Activated CD4-positive, alpha-beta memory T cell treated with anti-CD3 and anti-CD28 coated beads for 36 hours (primary cell): Measurements from ENCODE around the gene PIP5K1B. TPM values are rescaled to one million over a fixed set of nuclear protein-coding genes. Genes with fewer than 3 reads are reported as not detected.

Source experiments
- CTCF ChIA-PET: fragments of 350-600 bp; sonication (Branson Sonifier 250); formaldehyde crosslinking; loops from one replicate; lab custom pipeline; 2021; ENCODE audit warnings: antibody characterized with exemption, inconsistent platforms; lab: Charles Lee
- POLR2A ChIA-PET: fragments of 350-600 bp; sonication (Branson Sonifier 250); formaldehyde crosslinking; loops from one replicate; lab custom pipeline; 2021; ENCODE audit warnings: antibody characterized with exemption; lab: Charles Lee
- DNase-seq: peaks from one replicate; pipeline ENCODE4 v3.0.0-alpha.2; 2020
- H3K27ac Mint-ChIP-seq: one replicate; pipeline ENCODE4 v1.8.0; 2021; ENCODE audit warnings: mixed read lengths
- H3K27me3 Mint-ChIP-seq: one replicate; pipeline ENCODE4 v1.8.0; 2021; ENCODE audit warnings: mixed read lengths
- H3K36me3 Mint-ChIP-seq: one replicate; pipeline ENCODE4 v1.8.0; 2021; ENCODE audit warnings: mixed read lengths
- H3K4me1 Mint-ChIP-seq: one replicate; pipeline ENCODE4 v1.8.0; 2021; ENCODE audit warnings: low read depth, mixed read lengths
- H3K4me3 Mint-ChIP-seq: one replicate; pipeline ENCODE4 v1.8.0; 2021; ENCODE audit warnings: mild to moderate bottlenecking, mixed read lengths
- H3K9me3 Mint-ChIP-seq: one replicate; pipeline ENCODE4 v1.8.0; 2021; ENCODE audit warnings: mixed read lengths
- intact Hi-C: fragments of 100-400 bp; cut with micrococcal nuclease; formaldehyde crosslinking; loops from one replicate; pipeline ENCODE4 v1.15.1; 2023
- total RNA-seq, 2 experiments: library from RNA; stranded (reverse); gene quantifications; one replicate each; pipeline ENCODE4 v1.2.3, GENCODE V29; 2021

PIP5K1B gene
- total RNA-seq, 2 experiments from 2014 or later, result 1.1 to 1.6 TPM

DNA sequence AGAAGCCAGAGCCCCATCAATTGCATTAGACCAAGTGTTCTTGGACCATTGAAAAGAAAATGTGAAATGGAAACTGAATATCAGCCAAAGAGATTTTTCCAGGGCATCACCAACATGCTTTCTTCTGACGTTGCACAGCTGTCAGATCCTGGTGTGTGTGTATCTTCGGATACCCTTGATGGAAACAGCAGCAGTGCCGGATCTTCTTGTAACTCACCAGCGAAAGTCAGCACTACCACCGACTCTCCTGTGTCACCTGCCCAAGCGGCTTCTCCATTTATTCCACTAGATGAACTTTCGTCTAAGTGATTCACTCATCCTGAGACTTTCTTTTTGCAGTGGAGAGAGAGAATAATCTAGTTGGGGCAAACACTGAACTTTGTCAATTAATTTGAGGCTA is 75.7 kb downstream of the PIP5K1B start:
- Mint-ChIP-seq H3K4me3 (no peak overlapping the region), H3K27ac (no peak overlapping the region), H3K4me1 (peaks cover 8% of the 10 kb centered on the region), H3K27me3 (no peaks in the 10 kb centered on the region), H3K36me3 (no peaks in the 10 kb centered on the region), H3K9me3 (no peaks in the 10 kb centered on the region)
- ChIA-PET CTCF (no interaction called here), POLR2A (no interaction called here)
- intact Hi-C loops, result loop anchor here (2.0 to 5.0 kb wide), 2 partner anchors 116 to 217 kb away; no protein-coding TSS in a partner anchor
- peak; percentile 51 for DNase-seq

DNA sequence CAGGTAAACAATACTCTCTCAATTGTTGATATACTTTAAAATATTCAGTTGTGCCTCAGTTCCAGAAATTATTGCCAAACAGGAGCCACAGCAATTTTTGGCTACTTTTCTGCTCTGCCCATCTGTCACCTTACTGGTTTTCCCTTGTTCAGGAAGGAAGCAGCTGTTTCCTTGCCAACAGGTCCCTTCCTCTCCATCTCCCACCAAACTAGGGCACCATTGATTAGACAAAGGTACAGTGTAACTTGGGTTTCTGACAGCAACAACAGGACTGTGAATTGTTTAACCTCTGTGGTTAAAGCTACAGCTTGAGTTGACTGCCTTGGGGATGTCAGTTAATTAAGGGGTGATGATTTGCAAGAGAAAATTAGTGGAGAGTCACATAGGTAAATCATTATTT is 76.9 kb downstream of the PIP5K1B start:
- H3K27ac Mint-ChIP-seq, result no peak overlapping the region
- H3K4me1 Mint-ChIP-seq, result peaks cover 8% of the 10 kb centered on the region
- no peaks in the 10 kb centered on the region for H3K27me3 Mint-ChIP-seq
- H3K4me3 Mint-ChIP-seq, result no peak overlapping the region
- intact Hi-C loops, result loop anchor here (2.0 to 5.0 kb wide), 2 partner anchors 115 to 215 kb away; no protein-coding TSS in a partner anchor
- H3K9me3 Mint-ChIP-seq, result no peaks in the 10 kb centered on the region
- ChIA-PET CTCF (interaction anchor here (1.1 kb wide), 1 partner anchor 217 kb away, joined by 4 read pairs; no protein-coding TSS in a partner anchor), POLR2A (no interaction called here)
- peaks cover 3% of the 10 kb centered on the region for H3K36me3 Mint-ChIP-seq
- no peak for DNase-seq

DNA sequence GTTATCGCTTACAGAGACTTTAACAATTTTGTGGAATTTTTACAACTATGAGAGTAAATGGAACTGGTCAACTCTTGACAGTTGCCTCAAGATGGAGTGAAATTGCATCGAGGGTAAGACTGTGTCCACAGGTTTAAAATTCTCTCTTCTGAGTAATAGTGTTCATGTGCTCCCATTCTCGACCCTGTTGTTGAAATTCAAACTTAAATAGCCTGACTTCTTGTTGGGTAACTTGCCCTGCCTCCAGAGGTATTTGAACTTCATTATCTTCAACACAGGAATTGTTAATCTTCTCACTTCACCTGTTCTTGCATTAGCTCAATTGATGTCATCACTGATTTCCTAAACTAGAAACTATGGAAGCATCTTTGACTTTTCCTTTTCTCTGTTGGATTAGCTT is 77.5 kb downstream of the PIP5K1B start:
- Mint-ChIP-seq H3K4me3 (no peak overlapping the region), H3K36me3 (peaks cover 5% of the 10 kb centered on the region), H3K4me1 (peaks cover 8% of the 10 kb centered on the region), H3K27me3 (no peaks in the 10 kb centered on the region), H3K9me3 (no peaks in the 10 kb centered on the region), H3K27ac (no peak overlapping the region)
- intact Hi-C loops, result loop anchor here (5.0 kb wide), 1 partner anchor 215 kb away; no protein-coding TSS in a partner anchor
- DNase-seq, result no peak
- POLR2A ChIA-PET, result no interaction called here
- CTCF ChIA-PET, result interaction anchor here (1.1 kb wide), 1 partner anchor 217 kb away, joined by 4 read pairs; no protein-coding TSS in a partner anchor

DNA sequence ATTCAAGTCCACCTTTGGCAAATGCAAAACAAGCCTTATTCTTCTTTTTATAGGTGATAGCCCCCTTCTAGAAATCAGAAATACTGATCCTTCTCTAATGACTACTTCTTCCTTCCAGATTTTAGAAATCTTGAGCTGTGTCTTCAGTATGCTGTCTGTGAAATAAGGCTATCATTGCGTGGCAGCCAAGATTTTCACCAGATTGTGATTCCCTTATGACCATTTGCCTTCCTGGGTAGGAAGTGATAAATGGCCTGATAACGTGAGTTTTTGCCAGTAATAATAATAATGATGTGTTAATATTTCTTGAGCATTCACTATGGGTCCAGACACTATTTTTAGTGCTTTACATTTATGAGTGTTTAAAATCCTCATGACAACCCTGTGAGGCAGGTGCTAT is 80.9 kb downstream of the PIP5K1B start:
- Mint-ChIP-seq H3K27ac (no peak overlapping the region), H3K9me3 (no peaks in the 10 kb centered on the region), H3K36me3 (peaks cover 5% of the 10 kb centered on the region), H3K4me1 (peaks cover 8% of the 10 kb centered on the region), H3K4me3 (no peak overlapping the region), H3K27me3 (no peaks in the 10 kb centered on the region)
- ChIA-PET POLR2A (interaction anchor here (0.6 kb wide), 1 partner anchor 244 kb away, joined by 3 read pairs; no protein-coding TSS in a partner anchor), CTCF (no interaction called here)
- no peak for DNase-seq
- intact Hi-C loops, result no loop called here

DNA sequence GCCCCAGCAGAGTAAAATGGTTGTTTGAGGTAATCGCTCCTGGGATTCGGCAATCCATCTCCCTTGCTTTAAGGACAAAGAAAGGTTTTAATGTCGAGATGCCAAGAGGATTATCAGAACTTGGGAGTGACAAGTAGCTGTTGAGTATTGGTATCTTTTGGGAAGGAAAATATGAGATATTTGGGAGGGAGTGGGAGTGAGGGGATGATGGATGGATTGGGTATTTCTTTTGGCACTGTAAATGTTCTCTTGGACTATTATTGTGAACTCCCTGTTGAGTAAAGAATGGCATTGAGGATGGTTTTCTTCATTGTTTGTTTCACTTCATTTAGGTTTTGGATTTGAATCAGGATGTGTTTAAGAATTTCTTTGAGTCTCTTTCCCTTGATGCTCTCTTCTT is 86.1 kb downstream of the PIP5K1B start:
- Mint-ChIP-seq H3K4me1 (no peaks in the 10 kb centered on the region), H3K4me3 (no peak overlapping the region), H3K9me3 (no peaks in the 10 kb centered on the region), H3K36me3 (peaks cover 4% of the 10 kb centered on the region), H3K27me3 (no peaks in the 10 kb centered on the region), H3K27ac (no peak overlapping the region)
- POLR2A ChIA-PET, result no interaction called here
- no peak for DNase-seq
- intact Hi-C loops, result no loop called here
- CTCF ChIA-PET, result no interaction called here

DNA sequence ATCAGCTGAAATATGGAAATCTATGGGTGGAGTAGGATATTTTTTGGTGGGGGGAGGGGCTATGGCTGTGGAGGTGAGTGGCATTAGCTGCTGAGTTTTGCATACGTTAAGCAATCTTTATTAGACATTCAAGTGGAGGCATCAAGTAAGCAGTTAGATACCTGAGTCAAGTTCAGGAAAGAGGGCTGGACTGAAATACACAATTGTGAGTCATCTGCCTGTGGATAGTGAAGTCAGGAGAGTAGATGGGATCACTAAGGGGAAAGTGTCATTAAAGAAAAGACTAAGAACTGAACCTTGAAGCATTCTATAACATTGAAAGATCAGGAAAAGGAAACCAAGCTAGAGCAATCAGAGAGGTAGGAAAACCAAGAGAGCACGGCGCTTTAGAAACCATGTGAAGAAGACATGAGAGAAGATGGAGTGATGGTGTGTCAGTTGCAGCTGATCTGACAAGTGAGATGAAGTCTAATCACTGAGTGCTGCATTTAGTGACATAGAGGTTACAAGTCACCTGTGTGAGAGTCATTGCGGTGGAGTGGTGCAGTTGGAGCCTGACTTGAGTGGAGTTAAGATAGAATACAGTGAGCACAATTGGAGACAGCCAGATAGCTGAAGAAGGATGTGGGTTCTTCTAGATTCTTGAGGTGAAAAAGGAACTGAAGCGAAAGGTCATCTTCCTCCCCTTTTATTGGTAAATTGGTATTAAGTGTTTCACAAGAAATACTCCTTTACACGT is 88.7 kb downstream of the PIP5K1B start:
- Mint-ChIP-seq H3K27me3 (no peaks in the 10 kb centered on the region), H3K9me3 (no peaks in the 10 kb centered on the region), H3K4me1 (no peaks in the 10 kb centered on the region), H3K4me3 (no peak overlapping the region), H3K36me3 (no peaks in the 10 kb centered on the region), H3K27ac (no peak overlapping the region)
- DNase-seq, result no peak
- intact Hi-C loops, result no loop called here
- ChIA-PET CTCF (interaction anchor here (1.0 to 1.3 kb wide), 2 partner anchors 14 to 206 kb away, joined by 3 read pairs; no protein-coding TSS in a partner anchor), POLR2A (interaction anchor here (1.3 kb wide), 1 partner anchor 9 kb away, joined by 3 read pairs; no protein-coding TSS in a partner anchor)

DNA sequence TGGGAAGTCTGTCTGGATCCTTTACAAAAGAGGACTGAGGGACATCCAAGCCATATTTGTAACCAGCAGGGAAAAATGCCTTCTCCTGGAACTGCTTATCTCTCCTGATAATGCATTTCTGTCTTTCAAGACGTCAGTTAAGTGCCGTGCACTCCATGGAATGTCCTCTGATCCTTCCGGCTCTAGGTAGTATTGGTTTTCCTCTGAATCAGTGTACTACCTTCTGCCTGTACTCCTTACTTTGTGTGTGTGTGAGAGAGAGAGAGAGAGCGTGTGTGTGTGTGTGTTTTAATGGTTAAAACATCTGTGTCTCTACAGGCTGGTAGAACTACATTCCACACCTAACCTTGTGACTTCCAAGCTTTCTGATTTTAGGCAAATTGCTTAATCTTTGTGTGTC is 89.9 kb downstream of the PIP5K1B start:
- ChIA-PET POLR2A (no interaction called here), CTCF (no interaction called here)
- Mint-ChIP-seq H3K9me3 (no peaks in the 10 kb centered on the region), H3K36me3 (no peaks in the 10 kb centered on the region), H3K27ac (no peak overlapping the region), H3K4me3 (no peak overlapping the region), H3K27me3 (peaks cover 2% of the 10 kb centered on the region), H3K4me1 (no peaks in the 10 kb centered on the region)
- intact Hi-C loops, result no loop called here
- DNase-seq, result no peak

DNA sequence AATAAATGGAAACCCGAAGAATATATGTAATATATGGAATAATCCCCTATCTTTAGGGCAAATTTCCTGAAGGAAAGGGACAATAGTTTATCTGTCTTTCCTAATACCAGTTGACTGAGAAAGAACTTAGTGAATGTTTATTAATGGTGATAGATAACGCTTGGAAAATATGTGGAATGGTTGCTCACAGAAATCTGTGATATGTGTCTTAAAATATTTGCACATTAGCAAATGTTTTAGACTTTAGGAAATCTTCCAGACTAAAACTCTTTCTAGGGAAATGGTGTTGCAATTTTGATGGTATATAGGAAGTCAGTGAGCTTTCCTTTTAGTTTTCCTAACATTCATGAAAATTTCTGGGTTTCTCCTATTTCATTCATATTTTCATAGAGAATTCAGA is 90.4 kb downstream of the PIP5K1B start:
- Mint-ChIP-seq H3K36me3 (no peaks in the 10 kb centered on the region), H3K4me1 (no peaks in the 10 kb centered on the region), H3K27me3 (peaks cover 2% of the 10 kb centered on the region), H3K27ac (no peak overlapping the region), H3K9me3 (no peaks in the 10 kb centered on the region), H3K4me3 (no peak overlapping the region)
- CTCF ChIA-PET, result no interaction called here
- POLR2A ChIA-PET, result no interaction called here
- intact Hi-C loops, result no loop called here
- DNase-seq, result no peak

DNA sequence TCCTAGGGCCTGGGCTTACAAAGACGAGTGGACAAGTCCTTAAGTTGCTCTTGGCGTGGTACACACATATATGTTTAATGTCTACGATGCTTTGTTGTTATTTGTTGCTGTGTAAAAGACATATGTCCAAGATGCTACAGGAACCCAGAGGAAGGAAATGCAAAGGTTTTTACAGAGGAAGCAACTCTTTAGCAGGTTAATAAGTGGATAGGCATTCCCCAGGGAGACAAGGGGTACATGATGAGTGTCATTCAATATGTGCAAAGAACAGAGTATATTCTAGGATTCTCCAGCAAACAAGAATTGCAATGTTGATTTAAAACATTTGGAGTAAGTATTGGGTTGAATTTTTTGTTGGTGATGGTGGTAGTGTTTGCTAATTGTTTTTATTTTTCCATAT is 92.1 kb downstream of the PIP5K1B start:
- Mint-ChIP-seq H3K9me3 (no peaks in the 10 kb centered on the region), H3K27me3 (peaks cover 2% of the 10 kb centered on the region), H3K27ac (no peak overlapping the region), H3K36me3 (no peaks in the 10 kb centered on the region), H3K4me3 (no peak overlapping the region), H3K4me1 (no peaks in the 10 kb centered on the region)
- POLR2A ChIA-PET, result no interaction called here
- intact Hi-C loops, result no loop called here
- CTCF ChIA-PET, result no interaction called here
- no peak for DNase-seq

DNA sequence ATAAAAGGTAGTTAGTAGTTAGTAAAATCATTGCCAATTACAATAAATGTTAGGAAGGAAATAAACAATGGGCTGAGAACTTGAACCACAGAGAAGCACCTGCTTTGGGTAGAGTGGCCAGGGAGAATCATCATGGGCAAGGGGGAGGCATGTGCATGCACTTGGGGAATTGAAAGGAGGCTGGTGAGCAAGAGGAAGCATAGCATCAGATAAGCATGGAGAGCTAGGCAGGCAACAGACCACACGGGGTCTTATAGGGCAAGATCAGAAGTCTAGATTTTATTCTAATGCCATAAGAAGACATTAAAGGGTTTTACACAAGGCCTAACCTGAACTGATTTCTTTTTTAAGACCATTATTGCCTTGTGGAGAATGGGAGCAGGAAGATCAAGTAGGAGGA is 93.4 kb downstream of the PIP5K1B start:
- H3K27ac Mint-ChIP-seq, result no peak overlapping the region
- no peaks in the 10 kb centered on the region for H3K36me3 Mint-ChIP-seq
- intact Hi-C loops, result no loop called here
- CTCF ChIA-PET, result no interaction called here
- POLR2A ChIA-PET, result no interaction called here
- peaks cover 2% of the 10 kb centered on the region for H3K27me3 Mint-ChIP-seq
- H3K9me3 Mint-ChIP-seq, result no peaks in the 10 kb centered on the region
- no peak for DNase-seq
- no peak overlapping the region for H3K4me3 Mint-ChIP-seq
- no peaks in the 10 kb centered on the region for H3K4me1 Mint-ChIP-seq

DNA sequence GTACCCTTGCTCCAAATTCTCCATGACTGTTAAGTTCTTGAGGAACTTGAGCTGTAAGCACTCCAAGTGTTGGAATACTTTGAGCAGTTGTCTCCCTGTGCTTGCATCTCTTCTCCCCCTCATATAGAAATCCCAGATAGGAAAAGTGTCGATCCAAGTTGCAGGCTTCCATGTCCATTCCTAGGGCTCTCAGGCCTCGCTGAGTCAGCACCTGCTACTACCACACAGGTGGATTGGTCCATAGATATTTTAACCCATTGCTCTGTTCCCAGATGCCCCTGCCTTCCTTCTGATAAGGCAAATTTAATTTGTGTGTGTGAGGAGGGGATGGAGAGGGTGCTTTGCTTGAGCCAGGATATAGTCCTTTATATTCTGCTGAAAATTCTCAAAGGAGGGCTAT is 95.8 kb downstream of the PIP5K1B start:
- peaks cover 2% of the 10 kb centered on the region for H3K27me3 Mint-ChIP-seq
- POLR2A ChIA-PET, result no interaction called here
- no peaks in the 10 kb centered on the region for H3K9me3 Mint-ChIP-seq
- H3K4me3 Mint-ChIP-seq, result no peak overlapping the region
- CTCF ChIA-PET, result no interaction called here
- H3K36me3 Mint-ChIP-seq, result no peaks in the 10 kb centered on the region
- DNase-seq, result no peak
- no peak overlapping the region for H3K27ac Mint-ChIP-seq
- intact Hi-C loops, result loop anchor here (5.0 kb wide), 2 partner anchors 146 to 196 kb away; no protein-coding TSS in a partner anchor
- H3K4me1 Mint-ChIP-seq, result no peaks in the 10 kb centered on the region

DNA sequence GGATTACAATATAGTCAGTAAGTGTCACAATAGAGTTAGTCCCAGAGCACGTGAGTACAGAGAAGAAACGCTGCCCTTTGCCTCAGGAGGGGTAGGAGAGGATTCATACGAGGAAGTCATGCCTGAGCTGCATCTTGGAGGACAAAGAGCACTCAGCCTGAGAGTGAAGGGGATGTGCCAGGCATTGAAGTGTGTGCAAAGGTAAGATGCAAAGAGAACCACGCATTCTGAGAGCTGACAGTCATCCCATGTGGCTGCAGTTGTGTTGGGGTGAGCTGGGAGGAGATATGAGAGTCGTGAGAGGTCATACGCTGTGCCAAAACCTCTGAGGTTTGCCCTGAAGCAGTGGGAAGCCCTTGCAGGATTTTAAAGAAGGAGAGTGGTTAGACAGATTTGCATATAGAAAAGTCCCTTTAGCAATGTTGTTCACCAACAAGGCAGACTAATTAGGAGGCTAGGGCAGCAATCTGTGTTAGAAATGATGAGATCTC is 97.5 kb downstream of the PIP5K1B start:
- Mint-ChIP-seq H3K4me3 (no peak overlapping the region), H3K27ac (no peak overlapping the region), H3K4me1 (no peaks in the 10 kb centered on the region), H3K27me3 (peaks cover 2% of the 10 kb centered on the region), H3K36me3 (no peaks in the 10 kb centered on the region), H3K9me3 (no peaks in the 10 kb centered on the region)
- intact Hi-C loops, result loop anchor here (1.0 to 5.0 kb wide), 4 partner anchors 23 to 195 kb away; no protein-coding TSS in a partner anchor
- CTCF ChIA-PET, result interaction anchor here (0.6 to 1.4 kb wide), 4 partner anchors 9 to 233 kb away, joined by 3 to 10 read pairs (median 4); partner anchors contain the start of gene FXN
- POLR2A ChIA-PET, result interaction anchor here (0.6 to 1.3 kb wide), 3 partner anchors 9 to 23 kb away, joined by 3 read pairs; no protein-coding TSS in a partner anchor
- DNase-seq, result peak; percentile 71
